Mesenchymal stem cell (in vitro differentiated cells and primary cell): ENCODE data around the gene STRN.
"Not testable (repeated sequence)": the region's sequence is repeated elsewhere in the genome, so short reads cannot be mapped to it uniquely, and the experiment has no call there.

Experiments used
- DNase-seq: peaks from one replicate; pipeline ENCODE4 v3.0.0-alpha.2; 2013
- H2AFZ ChIP-seq: one replicate; pipeline ENCODE4 v1.6.1; 2013; ENCODE audit warnings: low read depth, mild to moderate bottlenecking, control low read depth, inconsistent platforms, low read length, moderate library complexity
- H2AK5ac ChIP-seq: 2 replicates; pipeline ENCODE4 v1.6.1; 2013; ENCODE audit warnings: low read length, moderate library complexity, mild to moderate bottlenecking, inconsistent platforms; ENCODE audit not compliant: severe bottlenecking
- H2BK120ac ChIP-seq: one replicate; pipeline ENCODE4 v1.6.1; 2013; ENCODE audit warnings: low read depth, mild to moderate bottlenecking, inconsistent platforms, low read length, moderate library complexity
- H2BK12ac ChIP-seq, 2 experiments: one replicate each; pipeline ENCODE4 v1.6.1; 2013; ENCODE audit warnings: inconsistent platforms in 2 of 2, low read length in 2 of 2, mild to moderate bottlenecking in 2 of 2, moderate library complexity in 2 of 2, control low read depth in 1 of 2
- H2BK15ac ChIP-seq: one replicate; pipeline ENCODE4 v1.6.1; 2013; ENCODE audit warnings: mild to moderate bottlenecking, low read depth, inconsistent platforms; ENCODE audit not compliant: poor library complexity, severe bottlenecking
- H2BK5ac ChIP-seq: 2 replicates; pipeline ENCODE4 v1.6.1; 2013; ENCODE audit warnings: low read depth, mild to moderate bottlenecking, low read length, control low read depth, inconsistent platforms; ENCODE audit not compliant: poor library complexity, severe bottlenecking
- H3K14ac ChIP-seq, 2 experiments: one replicate each; pipeline ENCODE4 v1.6.1; 2013; ENCODE audit warnings: inconsistent platforms in 2 of 2, low read length in 2 of 2, control low read depth in 1 of 2, mild to moderate bottlenecking in 1 of 2, moderate library complexity in 1 of 2
- H3K18ac ChIP-seq, 2 experiments: one replicate each; pipeline ENCODE4 v1.6.1; 2013; ENCODE audit warnings: inconsistent platforms in 2 of 2, low read length in 2 of 2, control low read depth in 1 of 2, low read depth in 1 of 2, mild to moderate bottlenecking in 1 of 2
- H3K23ac ChIP-seq, 2 experiments: one replicate each; pipeline ENCODE4 v1.6.1; 2013; ENCODE audit warnings: inconsistent platforms in 2 of 2, low read length in 2 of 2, mild to moderate bottlenecking in 2 of 2, moderate library complexity in 2 of 2, control low read depth in 1 of 2
- H3K27ac ChIP-seq: 2 replicates; pipeline ENCODE4 v1.5.1; 2013; ENCODE audit warnings: mild to moderate bottlenecking, moderate library complexity, low read length, control low read depth, inconsistent platforms; ENCODE audit not compliant: poor library complexity, severe bottlenecking
- H3K27me3 ChIP-seq, 2 experiments: 2 replicates each; pipeline versions ENCODE4 v1.6.1 to v1.7.0; 2013; ENCODE audit warnings: low read length in 2 of 2, mild to moderate bottlenecking in 2 of 2, moderate library complexity in 2 of 2, control low read depth in 1 of 2, inconsistent platforms in 1 of 2; ENCODE audit not compliant: control insufficient read depth in 1 of 2, insufficient read depth in 1 of 2
- H3K36me3 ChIP-seq, 2 experiments: 2 replicates each; pipeline versions ENCODE4 v1.6.1 to v1.7.0; 2013; ENCODE audit warnings: low read length in 2 of 2, control low read depth in 1 of 2, inconsistent platforms in 1 of 2, low read depth in 1 of 2, mild to moderate bottlenecking in 1 of 2; ENCODE audit not compliant: insufficient read depth in 2 of 2, control insufficient read depth in 1 of 2
- H3K4ac ChIP-seq, 2 experiments: one replicate each; pipeline ENCODE4 v1.6.1; 2013; ENCODE audit warnings: inconsistent platforms in 2 of 2, low read length in 2 of 2, mild to moderate bottlenecking in 2 of 2, moderate library complexity in 2 of 2, control low read depth in 1 of 2, low read depth in 1 of 2
- H3K4me1 ChIP-seq: 2 replicates; pipeline ENCODE4 v1.6.1; 2013; ENCODE audit warnings: low read depth, low read length, control low read depth; ENCODE audit not compliant: control insufficient read depth, insufficient read depth
- H3K4me2 ChIP-seq: 2 replicates; pipeline ENCODE4 v1.6.1; 2013; ENCODE audit warnings: low read length, mild to moderate bottlenecking, inconsistent platforms; ENCODE audit not compliant: poor library complexity, severe bottlenecking
- H3K4me3 ChIP-seq, 2 experiments: 2 replicates each; pipeline versions ENCODE4 v1.5.1 to v1.7.0; 2013; ENCODE audit warnings: low read length in 2 of 2, mild to moderate bottlenecking in 2 of 2, control low read depth in 1 of 2, low read depth in 1 of 2; ENCODE audit not compliant: insufficient read depth in 1 of 2
- H3K79me1 ChIP-seq: replicated peaks from 2 replicates; pipeline ENCODE4 v1.6.1; 2013; ENCODE audit warnings: mild to moderate bottlenecking, control low read depth, low read length, inconsistent platforms; ENCODE audit not compliant: poor library complexity, severe bottlenecking
- H3K9ac ChIP-seq: 2 replicates; pipeline ENCODE4 v1.7.0; 2013; ENCODE audit warnings: mild to moderate bottlenecking, low read length, moderate library complexity
- H3K9me3 ChIP-seq: 2 replicates; pipeline ENCODE4 v1.7.0; 2013; ENCODE audit warnings: mild to moderate bottlenecking, low read length; ENCODE audit not compliant: control insufficient read depth
- H4K8ac ChIP-seq: one replicate; pipeline ENCODE4 v1.6.1; 2013; ENCODE audit warnings: inconsistent platforms, mild to moderate bottlenecking, low read length, moderate library complexity
- H4K91ac ChIP-seq: one replicate; pipeline ENCODE4 v1.6.1; 2013; ENCODE audit warnings: mild to moderate bottlenecking, low read length, inconsistent platforms
- WGBS: methylation state at CpG from one replicate; pipeline ENCODE4 v1.1.7; 2013; ENCODE audit warnings: mixed read lengths; 5-methylcytosine and 5-hydroxymethylcytosine counted together

The STRN gene

DNA sequence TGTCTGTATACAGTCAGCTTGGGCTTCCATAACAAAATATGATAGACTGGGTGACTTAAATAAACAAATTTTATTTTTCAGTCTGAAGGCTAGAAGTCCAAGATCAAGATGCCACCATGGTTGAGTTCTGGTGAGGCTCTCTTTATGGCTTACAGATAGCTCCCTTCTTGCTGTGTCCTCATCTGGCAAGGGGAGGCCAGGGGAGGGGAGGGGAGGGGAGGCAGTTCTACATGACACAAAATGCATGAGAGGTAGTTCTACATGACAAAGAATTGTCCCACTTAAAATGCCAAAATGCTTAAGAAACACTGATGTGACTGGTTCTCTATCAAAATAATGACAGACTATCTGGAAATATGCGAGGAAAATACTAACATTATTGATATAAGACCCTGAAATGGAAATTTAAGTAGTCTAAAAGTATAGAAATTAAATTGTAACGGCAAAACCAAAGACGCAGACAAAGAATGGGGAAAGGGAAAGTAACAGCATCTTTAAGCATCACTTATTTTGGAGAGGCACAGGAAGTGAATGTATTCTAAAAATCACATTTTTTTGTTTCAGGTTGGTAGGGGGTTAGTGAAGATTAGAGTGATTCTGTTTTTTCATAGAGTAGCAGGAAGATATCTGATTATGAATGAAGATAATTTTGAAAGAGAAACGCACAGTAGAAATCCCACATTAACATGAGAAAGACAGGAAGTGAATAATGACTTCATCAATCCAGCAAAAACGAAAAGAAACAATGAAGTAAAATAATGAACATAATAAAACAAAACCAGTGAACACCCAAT, 131.4 kb downstream of the STRN start:
- Histone ChIP-seq H4K8ac (no peak overlapping the region), H2BK12ac (no peak overlapping the region), H3K4ac (no peak overlapping the region), H3K4me1 (no peaks in the 10 kb centered on the region), H2BK5ac (no peak overlapping the region), H3K9me3 (no peaks in the 10 kb centered on the region), H3K36me3 (no peaks in the 10 kb centered on the region), H4K91ac (no peak overlapping the region), H3K23ac (no peak overlapping the region), H3K79me1 (no peaks in the 10 kb centered on the region), H3K27ac (no peak overlapping the region), H3K14ac (no peak overlapping the region), H3K4me3 (no peak overlapping the region), H3K9ac (no peak overlapping the region), H3K27me3 (no peaks in the 10 kb centered on the region), H2BK120ac (no peak overlapping the region), H2BK15ac (no peak overlapping the region), H3K4me2 (no peak overlapping the region), H3K18ac (no peak overlapping the region), H2AFZ (no peak overlapping the region), H2AK5ac (no peak overlapping the region)
- WGBS = 47% methylated on average over 2 of the region's 5 CpGs
- no peak for DNase-seq

DNA sequence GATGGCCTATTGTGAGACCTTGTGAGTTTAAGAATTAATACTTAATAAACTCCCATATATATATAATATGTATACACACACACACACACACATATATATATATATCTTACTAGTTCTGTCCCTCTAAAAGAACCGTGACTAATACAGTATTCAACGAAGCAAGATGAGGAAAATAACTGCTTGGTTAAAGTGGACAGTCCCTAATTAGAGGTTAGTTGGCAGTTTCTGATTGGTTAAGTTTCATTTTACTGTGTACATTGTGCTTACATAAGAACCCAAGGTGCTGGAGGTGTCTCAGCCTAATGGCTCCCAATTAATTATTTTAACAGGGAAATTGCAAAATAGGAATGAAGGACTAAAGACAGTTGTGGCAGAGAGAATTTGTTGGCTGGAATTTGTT, 132.1 kb downstream of the STRN start:
- no peak overlapping the region for H2AK5ac ChIP-seq
- H4K8ac ChIP-seq = no peak overlapping the region
- H3K27ac ChIP-seq = no peak overlapping the region
- H2AFZ ChIP-seq = no peak overlapping the region
- H3K27me3 ChIP-seq = no peaks in the 10 kb centered on the region
- no peak for DNase-seq
- H3K9ac ChIP-seq = no peak overlapping the region
- H3K4ac ChIP-seq = no peak overlapping the region
- no peak overlapping the region for H3K4me2 ChIP-seq
- no peaks in the 10 kb centered on the region for H3K36me3 ChIP-seq
- no peak overlapping the region for H3K18ac ChIP-seq
- H3K4me1 ChIP-seq = no peaks in the 10 kb centered on the region
- no peak overlapping the region for H3K23ac ChIP-seq
- no peak overlapping the region for H2BK5ac ChIP-seq
- WGBS = 75% methylated on average over 2 of the region's 2 CpGs
- H4K91ac ChIP-seq = no peak overlapping the region
- H3K14ac ChIP-seq = no peak overlapping the region
- no peaks in the 10 kb centered on the region for H3K9me3 ChIP-seq
- H2BK15ac ChIP-seq = no peak overlapping the region
- H2BK12ac ChIP-seq = no peak overlapping the region
- no peak overlapping the region for H2BK120ac ChIP-seq
- H3K79me1 ChIP-seq = no peaks in the 10 kb centered on the region
- H3K4me3 ChIP-seq = no peak overlapping the region

DNA sequence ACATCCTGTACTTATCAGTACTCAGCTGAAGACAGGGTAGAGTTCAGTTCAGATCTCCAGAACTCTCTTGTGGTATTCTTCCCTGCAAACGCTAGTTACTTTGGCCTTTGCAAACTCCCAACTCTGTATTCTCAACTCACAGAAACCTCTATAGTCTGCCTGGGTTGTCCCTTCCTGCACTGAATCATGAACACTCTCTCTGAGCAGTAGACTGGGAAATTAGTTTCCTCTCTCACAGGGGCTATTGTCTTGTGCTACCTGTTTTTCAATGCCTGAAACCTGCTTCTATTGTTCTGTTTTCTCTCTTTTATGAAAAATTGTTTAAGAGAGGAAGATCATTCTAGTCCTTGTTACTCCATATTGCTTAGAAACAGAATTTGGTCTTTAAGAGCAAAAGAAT, 135.2 kb downstream of the STRN start:
- H3K9me3 ChIP-seq = no peaks in the 10 kb centered on the region
- H3K23ac ChIP-seq = no peak overlapping the region
- H3K9ac ChIP-seq = no peak overlapping the region
- no peak overlapping the region for H4K91ac ChIP-seq
- H3K27me3 ChIP-seq = no peaks in the 10 kb centered on the region
- no peak overlapping the region for H3K27ac ChIP-seq
- no peak overlapping the region for H3K4me3 ChIP-seq
- no peak overlapping the region for H2BK120ac ChIP-seq
- no peak overlapping the region for H2BK5ac ChIP-seq
- no peak overlapping the region for H2BK15ac ChIP-seq
- H3K4ac ChIP-seq = no peak overlapping the region
- no peak overlapping the region for H4K8ac ChIP-seq
- 92% methylated on average over 1 of the region's 1 CpG for WGBS
- H2AFZ ChIP-seq = no peak overlapping the region
- H3K18ac ChIP-seq = no peak overlapping the region
- H3K4me1 ChIP-seq = no peaks in the 10 kb centered on the region
- no peak overlapping the region for H2BK12ac ChIP-seq
- no peak overlapping the region for H3K4me2 ChIP-seq
- H2AK5ac ChIP-seq = no peak overlapping the region
- H3K14ac ChIP-seq = no peak overlapping the region
- no peaks in the 10 kb centered on the region for H3K79me1 ChIP-seq
- no peak for DNase-seq
- H3K36me3 ChIP-seq = no peaks in the 10 kb centered on the region

- not testable (repeated sequence) for H3K79me1 ChIP-seq, H3K36me3 ChIP-seq
- 94% methylated on average over 2 of the region's 2 CpGs for WGBS
Observed at GRCh38 chr2:36824683-36825082, 141.7 kb downstream of the STRN start.

More at GRCh38 chr2:36824683-36825082, 141.7 kb downstream of the STRN start:
- H3K9ac ChIP-seq, H4K91ac ChIP-seq, H3K4me1 ChIP-seq, H3K23ac ChIP-seq, H3K4me3 ChIP-seq, H3K9me3 ChIP-seq, H3K4me2 ChIP-seq, H3K18ac ChIP-seq, H3K4ac ChIP-seq, H2BK15ac ChIP-seq, H3K27ac ChIP-seq, H2BK120ac ChIP-seq, H2BK5ac ChIP-seq, DNase-seq, H2AFZ ChIP-seq, H3K14ac ChIP-seq, H2BK12ac ChIP-seq, H2AK5ac ChIP-seq, H4K8ac ChIP-seq, H3K27me3 ChIP-seq: not testable (repeated sequence)
